Loucy (cell line): ENCODE data around the gene ASXL1.

Experiments used
- H2AFZ ChIP-seq: fragments of 200-600 bp; sonication (generic); 2 replicates; pipeline ENCODE4 v1.6.0; 2016; ENCODE audit warnings: antibody characterized with exemption, mild to moderate bottlenecking, low read length, moderate library complexity
- H3F3A ChIP-seq: fragments of 200-600 bp; 2 replicates; pipeline ENCODE4 v1.6.0; 2016; ENCODE audit warnings: antibody characterized with exemption, low read depth, mild to moderate bottlenecking
- H3K27me3 ChIP-seq: fragments of 200-600 bp; sonication (generic); 2 replicates; pipeline ENCODE4 v1.6.1; 2014; ENCODE audit warnings: low read length, mild to moderate bottlenecking; ENCODE audit not compliant: insufficient read depth, poor library complexity, severe bottlenecking
- H3K36me3 ChIP-seq: fragments of 200-600 bp; sonication (generic); 2 replicates; pipeline ENCODE4 v1.6.1; 2016; ENCODE audit warnings: low read length; ENCODE audit not compliant: insufficient read depth
- H3K4me1 ChIP-seq: fragments of 200-600 bp; sonication (generic); 2 replicates; pipeline ENCODE4 v1.5.1; 2014; ENCODE audit warnings: low read length, mild to moderate bottlenecking; ENCODE audit not compliant: insufficient read depth, poor library complexity, severe bottlenecking
- H3K4me2 ChIP-seq: fragments of 200-600 bp; sonication (generic); 2 replicates; pipeline ENCODE4 v1.6.0; 2014; ENCODE audit warnings: antibody characterized with exemption, low read length, low read depth, mild to moderate bottlenecking; ENCODE audit not compliant: poor library complexity, severe bottlenecking
- H3K4me3 ChIP-seq: fragments of 200-600 bp; sonication (generic); 2 replicates; pipeline ENCODE4 v1.5.1; 2014; ENCODE audit warnings: low read length, mild to moderate bottlenecking, mixed read lengths; ENCODE audit not compliant: poor library complexity, severe bottlenecking
- H3K79me2 ChIP-seq: fragments of 200-600 bp; sonication (generic); 2 replicates; pipeline ENCODE4 v1.6.1; 2014; ENCODE audit warnings: low read length; ENCODE audit not compliant: insufficient read depth
- H3K9ac ChIP-seq: fragments of 200-600 bp; sonication (generic); 2 replicates; pipeline ENCODE4 v1.6.0; 2014; ENCODE audit warnings: mild to moderate bottlenecking, low read depth, low read length, moderate library complexity; ENCODE audit not compliant: poor library complexity, severe bottlenecking
- H3K9me2 ChIP-seq: fragments of 200-600 bp; sonication (generic); replicated peaks from 2 replicates; pipeline ENCODE4 v1.6.1; 2016; ENCODE audit warnings: low read depth, low read length, mixed read lengths
- H3K9me3 ChIP-seq: fragments of 200-600 bp; sonication (generic); 2 replicates; pipeline ENCODE4 v1.6.1; 2014; ENCODE audit warnings: mild to moderate bottlenecking, antibody characterized with exemption, low read length, low read depth; ENCODE audit not compliant: insufficient read depth
- H4K20me1 ChIP-seq: fragments of 200-600 bp; sonication (generic); 2 replicates; pipeline ENCODE4 v1.6.0; 2014; ENCODE audit warnings: antibody characterized with exemption, low read length, mild to moderate bottlenecking; ENCODE audit not compliant: insufficient read depth, poor library complexity, severe bottlenecking
- CTCF ChIP-seq: fragments of 200-600 bp; sonication (generic); conservative IDR thresholded peaks from 2 replicates; pipeline ENCODE4 v1.5.1; 2014; ENCODE audit warnings: mild to moderate bottlenecking, antibody characterized with exemption, low read length
- EZH2phosphoT487 ChIP-seq: fragments of 200-600 bp; IDR thresholded peaks from 2 replicates; pipeline ENCODE4 v1.6.1; 2018; ENCODE audit warnings: antibody characterized with exemption, mild to moderate bottlenecking, moderate library complexity, borderline replicate concordance

The ASXL1 gene

DNA sequence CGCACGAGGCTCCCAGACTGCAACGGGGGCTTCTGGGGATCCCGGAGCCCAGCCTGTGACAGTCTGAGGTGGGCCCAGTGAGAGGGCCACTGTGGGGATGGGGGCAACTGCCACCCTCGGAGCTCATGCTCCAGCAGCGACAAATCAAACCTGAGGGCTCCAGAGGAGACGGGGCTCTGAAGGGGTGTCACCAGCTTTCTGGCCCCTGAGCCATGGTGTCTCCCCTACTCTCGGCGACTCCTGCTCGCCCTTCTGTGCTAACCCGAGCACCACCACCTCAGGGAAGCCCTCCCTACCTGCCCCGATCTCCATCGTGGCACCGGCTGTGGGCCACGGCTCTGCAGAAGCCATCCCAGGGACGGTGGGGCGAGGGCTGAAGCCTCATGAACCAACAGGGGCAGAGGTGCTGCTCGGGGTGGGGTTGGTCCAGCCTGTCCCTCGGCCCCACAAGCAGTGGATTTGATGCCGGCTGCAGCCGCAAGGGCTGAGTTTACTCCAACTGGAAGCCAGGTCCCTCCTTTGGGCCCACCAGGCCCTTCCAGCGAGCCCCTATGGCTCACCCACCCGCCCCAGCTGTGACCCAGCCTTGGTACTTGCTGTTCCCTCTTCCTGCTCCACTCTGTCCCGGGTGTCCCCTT lies 102.7 kb downstream of the ASXL1 start:
- H3F3A ChIP-seq = no peaks in the 10 kb centered on the region
- H3K9me3 ChIP-seq = no peaks in the 10 kb centered on the region
- no peak overlapping the region for H3K9ac ChIP-seq
- no peak overlapping the region for H3K4me2 ChIP-seq
- no peaks in the 10 kb centered on the region for H3K9me2 ChIP-seq
- peaks cover 75% of the 10 kb centered on the region for H3K79me2 ChIP-seq
- H3K36me3 ChIP-seq = peaks cover 81% of the 10 kb centered on the region; the same call in 1 of the 2 replicates
- peaks cover 65% of the 10 kb centered on the region for H4K20me1 ChIP-seq
- H2AFZ ChIP-seq = no peak overlapping the region
- no peak overlapping the region for H3K4me3 ChIP-seq
- no peaks in the 10 kb centered on the region for H3K4me1 ChIP-seq
- TF ChIP-seq CTCF (no peak), EZH2phosphoT487 (no peak)
- no peaks in the 10 kb centered on the region for H3K27me3 ChIP-seq

- Histone ChIP-seq H3K36me3 (peaks cover 81% of the 10 kb centered on the region; the same call in 1 of the 2 replicates), H3K4me1 (no peaks in the 10 kb centered on the region), H4K20me1 (peaks cover 66% of the 10 kb centered on the region)
These were observed 103.9 kb downstream of the ASXL1 start for GRCh38 chr20:32461836-32462600.

GRCh38 chr20:32462900-32463641 lies 104.9 kb downstream of the ASXL1 start:
- no peak for TF ChIP-seq EZH2phosphoT487
- no peak for TF ChIP-seq CTCF
- peaks cover 92% of the 10 kb centered on the region; the same call in 1 of the 2 replicates for H3K36me3 ChIP-seq
- H3K4me1 ChIP-seq = no peaks in the 10 kb centered on the region
- no peak overlapping the region for H3K9ac ChIP-seq
- no peaks in the 10 kb centered on the region for H3F3A ChIP-seq
- H4K20me1 ChIP-seq = peaks cover 68% of the 10 kb centered on the region
- H3K4me2 ChIP-seq = no peak overlapping the region
- no peaks in the 10 kb centered on the region for H3K9me2 ChIP-seq
- H2AFZ ChIP-seq = no peak overlapping the region
- H3K79me2 ChIP-seq = peaks cover 76% of the 10 kb centered on the region
- H3K27me3 ChIP-seq = no peaks in the 10 kb centered on the region
- no peak overlapping the region for H3K4me3 ChIP-seq
- H3K9me3 ChIP-seq = no peaks in the 10 kb centered on the region

More at GRCh38 chr20:32461836-32462600, 103.9 kb downstream of the ASXL1 start:
- Histone ChIP-seq H3K9me2 (no peaks in the 10 kb centered on the region), H3K9ac (no peak overlapping the region), H3K4me2 (no peak overlapping the region), H3K9me3 (no peaks in the 10 kb centered on the region), H3F3A (no peaks in the 10 kb centered on the region), H3K27me3 (no peaks in the 10 kb centered on the region), H2AFZ (no peak overlapping the region), H3K79me2 (peaks cover 74% of the 10 kb centered on the region), H3K4me3 (no peak overlapping the region)
- TF ChIP-seq EZH2phosphoT487 (no peak), CTCF (no peak)
